Gastroesophageal sphincter (tissue), 4 donors: ENCODE results near the gene TM9SF1. TPM values are rescaled to one million over a fixed set of nuclear protein-coding genes. Genes with fewer than 3 reads are reported as not detected.

Experiments
- ATAC-seq: fragments of 150-250 bp; one replicate; pipeline ENCODE4 v1.9.1; 2016; ENCODE audit warnings: mild to moderate bottlenecking, moderate library complexity
- H3K27ac ChIP-seq, 4 donors: fragments of 200-600 bp; sonication (generic) in 3 of 4; 1 replicate in 3 of 4; 2 replicates in 1 of 4; pipeline ENCODE4 v1.5.1; 2016 to 2019
- H3K27me3 ChIP-seq: fragments of 200-600 bp; sonication (generic); one replicate; pipeline ENCODE4 v1.5.1; 2019
- H3K36me3 ChIP-seq, 2 donors: fragments of 200-600 bp; sonication (generic); one replicate each; pipeline ENCODE4 v1.5.1; 2019; ENCODE audit warnings: control low read depth in 1 of 2
- H3K4me1 ChIP-seq, 3 donors: fragments of 200-600 bp; sonication (generic); 1 replicate in 2 of 3; 2 replicates in 1 of 3; pipeline ENCODE4 v1.5.1; 2016 to 2019; ENCODE audit warnings: control low read depth in 2 of 3
- H3K4me3 ChIP-seq, 2 donors: fragments of 200-600 bp; sonication (generic); one replicate each; pipeline ENCODE4 v1.5.1; 2019; ENCODE audit warnings: mild to moderate bottlenecking in 1 of 2, moderate library complexity in 1 of 2
- H3K9me3 ChIP-seq, 3 donors: fragments of 200-600 bp; sonication (generic); one replicate each; pipeline ENCODE4 v1.5.1; 2017 to 2019; ENCODE audit warnings: control low read depth in 2 of 3
- CTCF ChIP-seq, 4 experiments: fragments of 200-600 bp in 2 of 4; fragments of 450-650 bp in 2 of 4; sonication (generic) in 1 of 4; IDR thresholded peaks; one replicate each; pipeline ENCODE4 v1.5.1; 2017 to 2019; ENCODE audit warnings: antibody characterized with exemption in 4 of 4, mild to moderate bottlenecking in 2 of 4, moderate library complexity in 2 of 4
- EP300 ChIP-seq: sonication (generic); formaldehyde crosslinking; IDR thresholded peaks from one replicate; pipeline ENCODE4 v1.6.1; 2017; ENCODE audit warnings: antibody characterized with exemption, mild to moderate bottlenecking
- POLR2A ChIP-seq, 2 donors: fragments of 450-650 bp; IDR thresholded peaks; one replicate each; pipeline ENCODE4 v1.6.1; 2017; ENCODE audit warnings: antibody characterized with exemption in 2 of 2, mild to moderate bottlenecking in 2 of 2, moderate library complexity in 1 of 2
- POLR2AphosphoS5 ChIP-seq: sonication (generic); formaldehyde crosslinking; IDR thresholded peaks from one replicate; pipeline ENCODE4 v1.6.1; 2017; ENCODE audit warnings: antibody characterized with exemption
- WGBS, 2 donors: methylation state at CpG; one replicate each; pipeline ENCODE4 v1.1.5; 2018; ENCODE audit warnings: low coverage in 1 of 2; 5-methylcytosine and 5-hydroxymethylcytosine counted together
- total RNA-seq, 4 donors: library from RNA; depleted of rRNA; stranded (reverse); fragments of >200 nt; gene quantifications; one replicate each; pipeline ENCODE4 v1.1.0, GENCODE V29; 2016

Gene TM9SF1
- total RNA-seq, 4 donors from 2014 or later: 34.7 to 53.3 (median 45.0) TPM

GRCh38 chr14:24181371-24182077, 13.7 kb downstream of the TM9SF1 start:
- Histone ChIP-seq H3K27me3 (no peaks in the 10 kb centered on the region), H3K36me3 (peaks cover 0 to 100% of the 10 kb centered on the region in 2 donors), H3K4me3 (no peak overlapping the region), H3K27ac (peak overlapping the region in 2 of 4 donors; percentile 69 to 74), H3K9me3 (no peaks in the 10 kb centered on the region), H3K4me1 (peaks cover 0 to 14% (median 4%) of the 10 kb centered on the region in 3 donors)
- no peak for ATAC-seq
- TF ChIP-seq POLR2A (IDR thresholded peaks at IDR 0.05) (no peak), CTCF (IDR thresholded peaks at IDR 0.05) (no peak), POLR2AphosphoS5 (no peak), EP300 (no peak)
- WGBS, 2 donors: 62% methylated on average over 3 of the region's 19 CpGs; no CpG with 5 or more reads in 1 of the 2 donors

GRCh38 chr14:24179961-24180796, 15.1 kb downstream of the TM9SF1 start:
- peak overlapping the region; percentile 26 to 74 (median 72) for H3K27ac ChIP-seq
- no peaks in the 10 kb centered on the region for H3K27me3 ChIP-seq
- H3K36me3 ChIP-seq: peaks cover 0 to 90% of the 10 kb centered on the region in 2 donors
- no peak overlapping the region for H3K4me3 ChIP-seq
- H3K9me3 ChIP-seq: no peaks in the 10 kb centered on the region
- H3K4me1 ChIP-seq: peaks cover 0 to 14% (median 4%) of the 10 kb centered on the region in 3 donors
- TF ChIP-seq CTCF (IDR thresholded peaks at IDR 0.05) (no peak), POLR2A (IDR thresholded peaks at IDR 0.05) (no peak), POLR2AphosphoS5 (peak; percentile 12), EP300 (no peak)
- WGBS, 2 donors: 47 to 72% methylated on average over 2 to 4 of the region's 18 CpGs
- peak; percentile 69 for ATAC-seq

DNA sequence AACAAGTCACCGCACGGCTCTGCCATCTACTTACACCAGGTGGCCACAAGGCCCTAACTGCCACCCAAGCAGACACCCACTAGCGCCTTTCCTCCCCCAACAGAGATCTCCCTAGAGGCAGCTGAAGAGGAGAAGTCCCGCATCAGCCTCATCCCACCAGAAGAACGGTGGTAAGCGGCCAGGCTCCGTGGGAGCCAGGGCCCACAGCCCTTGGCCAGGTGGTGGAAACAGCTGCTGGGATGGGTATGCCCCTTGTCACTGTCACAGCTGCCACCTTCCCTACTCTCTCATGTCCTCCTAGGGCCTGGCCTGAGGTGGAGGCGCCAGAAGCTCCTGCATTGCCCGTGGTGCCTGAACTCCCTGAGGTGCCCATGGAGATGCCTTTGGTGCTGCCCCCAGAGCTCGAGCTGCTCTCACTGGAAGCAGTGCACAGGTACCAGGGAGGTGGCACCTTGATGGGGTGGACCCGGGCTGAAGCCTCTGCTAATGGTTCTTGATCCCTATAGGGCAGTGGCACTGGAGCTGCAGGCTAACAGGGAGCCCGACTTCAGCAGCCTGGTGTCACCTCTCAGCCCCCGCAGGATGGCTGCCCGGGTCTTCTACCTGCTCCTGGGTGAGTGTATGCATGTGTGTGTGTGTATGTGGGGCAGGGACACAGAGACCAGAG, 15.8 kb downstream of the TM9SF1 start:
- WGBS, 2 donors: 79% methylated on average over 4 of the region's 14 CpGs; no CpG with 5 or more reads in 1 of the 2 donors
- H3K27me3 ChIP-seq: no peaks in the 10 kb centered on the region
- peaks cover 0 to 14% (median 4%) of the 10 kb centered on the region in 3 donors for H3K4me1 ChIP-seq
- H3K9me3 ChIP-seq: no peaks in the 10 kb centered on the region
- TF ChIP-seq EP300 (no peak), POLR2A (IDR thresholded peaks at IDR 0.05) (no peak), POLR2AphosphoS5 (no peak), CTCF (IDR thresholded peaks at IDR 0.05) (no peak)
- peaks cover 0 to 82% of the 10 kb centered on the region in 2 donors for H3K36me3 ChIP-seq
- peak overlapping the region; percentile 26 to 74 (median 72) for H3K27ac ChIP-seq
- ATAC-seq: no peak
- no peak overlapping the region for H3K4me3 ChIP-seq

DNA sequence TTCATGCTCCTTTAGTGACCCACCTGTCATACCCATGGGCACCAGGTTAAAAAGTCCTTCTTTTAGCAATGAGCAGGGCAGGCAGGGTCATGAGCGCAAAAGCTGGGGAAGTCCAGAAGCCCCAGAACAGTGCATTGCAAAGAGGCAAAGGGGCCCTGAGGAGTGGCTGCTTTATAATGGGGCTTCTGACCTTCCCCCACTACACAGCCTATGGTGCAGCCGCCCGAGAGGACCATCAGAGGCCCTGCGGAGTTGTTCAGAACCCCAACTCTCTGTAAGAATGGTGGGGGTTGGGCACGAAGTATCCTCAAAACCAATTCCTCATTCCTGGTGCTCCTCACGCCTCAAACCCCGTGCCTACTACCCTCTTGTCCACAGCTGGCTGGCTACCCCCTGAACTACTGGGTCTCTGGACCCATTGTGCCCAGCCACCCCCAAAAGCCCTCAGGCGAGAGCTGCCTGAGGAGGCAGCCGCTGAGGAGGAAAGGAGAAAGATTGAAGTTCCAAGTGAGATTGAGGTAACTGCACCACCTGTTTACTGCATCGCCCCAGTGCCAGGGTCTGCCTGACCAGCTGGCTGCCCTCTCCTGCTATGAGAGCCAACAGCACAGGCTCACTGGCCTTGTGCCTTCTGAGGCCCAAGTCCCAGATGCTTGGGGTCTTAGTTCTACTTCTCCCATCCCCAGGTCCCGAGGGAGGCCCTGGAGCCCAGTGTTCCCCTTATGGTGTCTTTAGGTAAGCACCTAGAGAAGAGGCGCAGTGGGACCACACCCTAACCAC, 16.7 kb downstream of the TM9SF1 start:
- Histone ChIP-seq H3K4me1 (peaks cover 0 to 14% (median 4%) of the 10 kb centered on the region in 3 donors), H3K4me3 (no peak overlapping the region), H3K27me3 (no peaks in the 10 kb centered on the region), H3K9me3 (no peaks in the 10 kb centered on the region), H3K36me3 (peaks cover 0 to 74% of the 10 kb centered on the region in 2 donors), H3K27ac (peak overlapping the region in 3 of 4 donors; percentile 69 to 74 (median 74))
- TF ChIP-seq EP300: no peak
- no peak for TF ChIP-seq CTCF (IDR thresholded peaks at IDR 0.05)
- no peak for TF ChIP-seq POLR2A (IDR thresholded peaks at IDR 0.05)
- TF ChIP-seq POLR2AphosphoS5: no peak
- 80 to 100% methylated on average over 1 of the region's 12 CpGs for WGBS, 2 donors
- no peak for ATAC-seq
